H7 (cell line): ENCODE measurements around the gene RAB44. TPM values are rescaled to one million over a fixed set of nuclear protein-coding genes. Genes with fewer than 3 reads are reported as not detected.
A peak's percentile ranks its signal among the peaks of the same experiment; 100 is the strongest.
"Not testable (repeated sequence)": the region's sequence is repeated elsewhere in the genome, so short reads cannot be mapped to it uniquely, and the experiment has no call there.

ENCODE experiments used
- DNase-seq: peaks from one replicate; pipeline ENCODE4 v3.0.0; 2012
- H3K27me3 ChIP-seq: 2 replicates; pipeline ENCODE4 v1.6.0; 2011; ENCODE audit warnings: mild to moderate bottlenecking, low read length; ENCODE audit not compliant: control insufficient read depth, insufficient read depth
- H3K36me3 ChIP-seq: replicated peaks from 2 replicates; pipeline ENCODE4 v1.5.1; 2011; ENCODE audit warnings: low read length; ENCODE audit not compliant: control insufficient read depth, insufficient read depth
- H3K4me3 ChIP-seq: 2 replicates; pipeline ENCODE4 v1.5.1; 2011; ENCODE audit warnings: low read depth, mild to moderate bottlenecking, control low read depth, low read length, moderate library complexity; ENCODE audit not compliant: insufficient read depth
- total RNA-seq: library from RNA; depleted of rRNA; stranded (reverse); fragments of >200 nt; shearing (Covaris generic); gene quantifications from 2 replicates; pipeline ENCODE4 v1.2.3, GENCODE V29; 2014; rRNA removed

The RAB44 gene, protein sequence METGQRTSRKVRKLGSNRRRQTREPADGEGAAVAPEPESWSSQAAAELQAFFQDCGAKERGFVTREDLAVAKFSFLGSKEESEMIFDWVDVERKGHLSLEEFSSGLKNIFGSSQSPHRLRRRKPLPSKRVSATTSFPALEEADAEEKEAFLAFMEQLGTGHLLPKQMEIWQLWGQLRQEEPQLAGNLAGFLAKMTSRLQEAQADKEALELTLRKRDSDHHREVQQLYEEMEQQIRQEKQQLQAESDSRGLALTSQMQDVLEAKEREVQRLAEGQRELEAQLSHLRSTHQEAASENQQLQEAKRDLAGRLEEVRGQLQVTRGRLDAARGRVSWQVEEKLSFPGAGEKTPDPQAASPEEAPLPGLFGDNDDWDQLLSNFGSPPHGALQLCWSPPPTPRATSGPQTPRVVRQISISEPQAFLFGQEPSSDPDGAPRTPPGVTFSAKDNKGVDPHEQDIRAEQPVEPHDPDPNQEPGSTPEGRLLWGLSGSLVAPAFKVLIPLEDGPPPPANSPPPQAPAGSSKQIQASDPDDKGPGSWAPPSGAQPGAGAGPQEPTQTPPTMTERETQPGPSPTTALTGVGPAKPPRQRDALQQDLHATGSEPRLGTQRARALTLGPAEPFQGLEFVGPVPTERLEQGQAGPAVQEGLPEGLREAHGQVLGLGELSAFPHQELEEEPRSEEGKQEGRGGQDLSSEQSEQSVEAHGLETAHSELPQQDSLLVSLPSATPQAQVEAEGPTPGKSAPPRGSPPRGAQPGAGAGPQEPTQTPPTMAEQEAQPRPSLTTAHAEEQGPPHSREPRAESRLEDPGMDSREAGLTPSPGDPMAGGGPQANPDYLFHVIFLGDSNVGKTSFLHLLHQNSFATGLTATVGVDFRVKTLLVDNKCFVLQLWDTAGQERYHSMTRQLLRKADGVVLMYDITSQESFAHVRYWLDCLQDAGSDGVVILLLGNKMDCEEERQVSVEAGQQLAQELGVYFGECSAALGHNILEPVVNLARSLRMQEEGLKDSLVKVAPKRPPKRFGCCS
- not detected in 2 replicates for total RNA-seq

DNA sequence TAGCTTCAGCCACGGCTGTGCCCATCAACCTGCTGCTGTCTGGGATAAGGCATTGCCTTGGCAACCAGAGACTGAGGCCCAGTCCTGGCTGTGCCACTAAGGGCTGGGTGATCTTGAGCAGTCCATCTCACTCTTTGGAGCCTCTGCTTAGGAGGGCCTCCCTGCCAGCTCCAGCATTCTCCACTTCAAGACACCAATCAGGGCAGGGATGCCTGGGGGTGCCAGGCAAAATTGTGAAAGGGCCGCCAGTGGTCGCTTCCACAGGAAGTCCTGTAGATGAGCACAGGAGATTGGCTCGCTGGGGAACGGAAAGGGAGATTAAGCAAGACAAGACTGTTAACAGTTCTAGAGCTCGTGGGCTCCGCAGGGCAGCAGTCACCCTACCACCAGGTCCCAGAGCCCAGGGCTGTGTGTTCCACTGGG lies at the start of gene RAB44:
Gene RAB44 (plus strand): TSS at position 346 of the 423 bp plus-strand sequence. CDS start 6,410 bp downstream, outside the sequence.
- Histone ChIP-seq H3K27me3 (no peaks in the 10 kb centered on the region), H3K4me3 (no peak within 1 kb of the TSS), H3K36me3 (no peaks in the 10 kb centered on the region)
- no peak for DNase-seq

DNA sequence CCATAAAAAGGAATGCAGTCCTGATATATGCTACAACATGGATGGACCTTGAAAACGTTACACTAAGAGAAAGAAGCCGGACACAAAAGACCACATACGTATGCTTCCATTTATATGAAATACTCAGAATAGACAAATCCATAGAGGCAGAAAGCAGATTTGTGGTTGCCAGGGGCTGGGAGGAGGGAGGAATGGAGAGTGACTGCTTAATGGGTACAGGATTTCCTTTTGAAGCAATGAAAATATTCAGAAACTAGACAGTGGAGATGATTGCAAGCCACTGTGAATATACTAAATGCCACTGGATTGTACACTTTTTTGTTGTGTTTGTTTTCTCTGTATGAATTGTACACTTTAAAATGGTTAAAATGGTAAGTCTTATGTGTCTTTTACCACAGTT lies 48.5 kb upstream of the RAB44 start:
- H3K27me3 ChIP-seq: no peaks in the 10 kb centered on the region; the same call in 1 of the 2 replicates
- H3K4me3 ChIP-seq: no peak overlapping the region
- H3K36me3 ChIP-seq: no peaks in the 10 kb centered on the region
- DNase-seq: no peak

DNA sequence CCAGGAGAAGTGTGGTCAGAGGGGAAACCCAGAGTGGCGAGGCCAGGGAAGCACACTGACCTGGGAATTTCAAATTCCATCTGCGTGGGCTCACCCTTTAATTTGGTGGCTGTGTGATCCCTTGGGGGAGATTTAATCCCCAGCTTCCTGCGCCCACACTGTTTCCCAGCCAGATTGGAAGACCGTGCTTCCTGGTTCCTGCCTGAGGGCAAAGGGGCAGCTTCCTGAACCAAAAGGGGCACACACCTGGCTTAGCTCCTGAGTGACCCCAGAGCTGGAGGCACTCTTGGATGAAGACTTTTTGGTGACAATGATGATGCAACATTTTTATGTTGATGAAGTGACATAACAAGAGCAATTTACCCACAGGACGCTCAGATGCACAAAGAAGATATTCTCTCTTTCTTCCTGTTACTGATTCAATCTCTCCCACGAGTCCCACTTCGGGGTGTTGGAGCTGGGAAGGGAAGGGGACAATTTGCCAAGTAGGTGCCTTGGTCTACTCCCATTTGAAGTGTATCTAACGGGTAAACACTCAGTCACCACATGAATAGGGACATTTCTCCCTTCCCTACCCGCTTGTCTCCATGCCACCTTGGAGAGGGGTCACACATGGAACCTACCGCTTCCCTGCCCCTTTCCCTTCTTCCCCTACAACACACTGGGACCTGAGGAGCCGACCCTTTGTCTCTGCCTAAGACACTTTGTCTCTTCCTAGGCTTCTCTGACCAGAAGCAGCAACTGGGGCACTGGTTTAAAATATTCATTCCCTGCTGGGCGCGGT lies 47.7 kb upstream of the RAB44 start:
- Histone ChIP-seq H3K36me3 (no peaks in the 10 kb centered on the region), H3K27me3 (no peaks in the 10 kb centered on the region; the same call in 1 of the 2 replicates)
- DNase-seq: no peak

DNA sequence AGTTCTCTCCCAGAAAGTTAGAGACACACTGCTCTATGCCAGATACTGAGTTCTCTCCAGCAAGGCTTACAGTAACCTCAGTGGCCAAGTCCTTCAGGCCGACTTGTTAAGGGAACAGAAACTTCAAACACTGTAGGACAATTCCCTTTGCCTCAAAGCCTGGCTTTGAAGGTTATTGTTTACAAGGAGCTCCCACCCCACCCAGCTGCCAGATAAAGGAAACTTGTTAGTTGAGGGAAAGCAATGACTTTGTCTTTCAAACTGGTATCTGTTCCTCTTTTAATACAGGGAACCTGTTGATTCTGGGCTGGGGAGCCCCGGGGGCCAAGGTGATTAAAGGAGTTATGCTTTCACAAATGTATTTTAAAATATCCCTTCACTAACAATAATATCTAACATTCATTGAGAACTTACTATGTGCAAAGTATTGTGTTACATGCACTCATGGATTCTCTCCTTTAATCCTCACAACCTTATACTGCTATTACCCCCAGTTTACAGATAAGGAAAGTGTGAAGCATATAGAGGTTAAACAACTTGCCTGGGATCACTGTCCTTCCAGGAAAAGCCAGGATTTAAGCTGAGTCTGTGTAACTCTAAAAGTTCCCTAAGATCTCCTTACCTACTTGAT lies 46.7 kb upstream of the RAB44 start:
- Histone ChIP-seq H3K4me3 (no peak overlapping the region), H3K27me3 (no peaks in the 10 kb centered on the region; the same call in 1 of the 2 replicates), H3K36me3 (no peaks in the 10 kb centered on the region)
- DNase-seq: no peak

More for the DNA sequence above, 47.7 kb upstream of the RAB44 start:
- no peak overlapping the region for H3K4me3 ChIP-seq

DNA sequence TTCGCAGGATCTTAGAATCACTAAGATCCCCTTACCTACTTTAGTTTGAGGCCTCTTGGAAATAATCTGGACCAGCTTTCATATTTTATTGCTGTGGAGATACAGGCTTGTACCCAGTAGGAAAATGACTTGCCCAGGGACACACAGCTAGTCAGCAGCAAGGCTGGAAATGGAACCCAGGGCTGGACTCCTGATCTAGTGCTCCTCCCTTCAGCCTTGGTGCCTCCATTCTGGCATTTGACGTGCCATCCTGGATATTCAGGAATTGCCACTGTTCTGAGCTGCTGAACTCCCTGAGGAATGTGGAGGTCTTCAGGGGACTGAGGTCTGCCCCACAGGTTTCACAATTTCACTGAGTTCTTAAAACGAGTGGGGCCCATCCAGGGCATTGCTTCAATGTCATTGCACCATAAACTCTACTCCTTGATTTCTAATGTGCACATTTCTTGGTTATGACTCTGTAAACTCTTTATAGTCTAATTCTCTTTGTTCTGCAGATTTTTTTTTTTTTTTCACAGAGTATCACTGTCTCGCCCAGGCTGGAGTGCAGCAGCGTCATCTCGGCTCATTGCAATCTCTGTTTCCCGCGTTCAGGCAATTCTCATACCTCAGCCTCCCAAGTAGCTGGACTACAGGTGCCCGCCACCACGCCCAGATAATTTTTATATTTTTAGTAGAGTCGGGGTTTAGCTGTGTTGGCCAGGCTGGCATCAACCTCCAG lies 45.8 kb upstream of the RAB44 start:
- no peaks in the 10 kb centered on the region; the same call in 1 of the 2 replicates for H3K27me3 ChIP-seq
- no peaks in the 10 kb centered on the region for H3K36me3 ChIP-seq
- H3K4me3 ChIP-seq: no peak overlapping the region
- no peak for DNase-seq

DNA sequence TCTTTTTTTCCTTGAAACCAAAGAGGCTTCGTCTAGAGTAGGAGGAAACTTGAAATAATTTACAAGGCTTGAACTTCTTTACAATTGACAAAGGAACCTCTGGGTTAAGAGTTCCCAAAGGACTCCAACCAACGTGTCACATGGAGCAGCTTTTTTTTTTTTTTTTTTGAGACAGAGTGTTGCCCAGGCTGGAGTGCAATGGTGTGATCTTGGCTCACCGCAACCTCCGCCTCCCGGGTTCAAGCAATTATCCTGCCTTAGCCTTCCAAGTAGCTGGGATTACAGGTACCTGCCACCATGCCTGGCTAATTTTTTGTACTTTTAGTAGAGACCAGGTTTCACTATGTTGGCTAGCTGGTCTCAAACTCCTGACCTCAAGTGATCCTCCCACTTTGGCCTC lies 43.2 kb upstream of the RAB44 start:
- not testable (repeated sequence) for H3K27me3 ChIP-seq, DNase-seq, H3K4me3 ChIP-seq, H3K36me3 ChIP-seq

DNA sequence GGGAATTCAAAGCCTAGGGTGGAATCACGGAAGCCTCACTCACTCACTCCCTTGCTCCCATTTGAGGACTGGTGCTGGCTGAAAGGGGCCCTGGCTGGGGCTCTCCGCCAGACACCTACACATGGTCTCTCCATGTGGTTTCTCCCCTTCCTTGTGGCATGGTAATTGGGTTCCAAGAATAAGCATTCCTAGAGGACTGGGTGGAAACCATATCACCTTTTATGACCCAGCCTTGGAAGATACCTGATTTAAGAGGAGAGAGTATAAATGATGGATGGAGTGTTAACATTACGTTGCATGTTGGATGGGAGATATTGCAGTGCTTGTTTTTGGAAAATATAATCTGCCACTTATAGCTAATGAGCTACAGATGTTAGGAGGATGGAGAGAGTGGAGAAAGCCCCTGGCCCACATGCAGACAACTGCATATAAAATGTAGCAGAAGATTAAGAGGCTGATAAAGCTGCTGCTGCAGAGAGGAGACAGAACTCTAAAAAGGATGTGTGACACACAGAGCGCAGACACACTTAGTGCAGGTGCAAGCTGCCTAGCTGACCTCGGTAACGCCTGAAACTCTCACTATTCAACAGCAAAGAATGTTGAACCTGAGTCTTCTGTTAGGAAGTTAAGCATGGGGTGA lies 42.4 kb upstream of the RAB44 start:
- Histone ChIP-seq H3K27me3 (no peaks in the 10 kb centered on the region), H3K36me3 (no peaks in the 10 kb centered on the region), H3K4me3 (no peak overlapping the region)
- DNase-seq: no peak

DNA sequence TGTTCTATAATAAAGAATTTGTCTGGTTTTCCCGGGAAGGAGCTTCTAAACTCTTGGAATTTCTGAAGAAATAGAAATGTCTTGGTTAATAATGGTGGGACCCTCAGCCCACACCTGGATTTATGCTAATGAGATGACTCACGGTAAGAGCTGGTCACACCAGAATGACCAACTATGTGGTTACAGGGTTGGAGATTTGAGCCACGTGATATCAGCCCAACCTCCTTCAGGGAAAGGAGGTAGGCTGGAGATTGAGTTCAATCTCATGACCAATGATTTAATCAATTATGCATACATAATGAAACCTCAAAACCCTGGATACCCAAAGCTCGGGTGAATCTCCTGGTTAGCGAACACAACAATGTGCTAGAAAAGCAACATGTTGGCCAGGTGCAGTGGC lies 41.2 kb upstream of the RAB44 start:
- H3K4me3 ChIP-seq: no peak overlapping the region
- no peaks in the 10 kb centered on the region for H3K27me3 ChIP-seq
- no peak for DNase-seq
- no peaks in the 10 kb centered on the region for H3K36me3 ChIP-seq

DNA sequence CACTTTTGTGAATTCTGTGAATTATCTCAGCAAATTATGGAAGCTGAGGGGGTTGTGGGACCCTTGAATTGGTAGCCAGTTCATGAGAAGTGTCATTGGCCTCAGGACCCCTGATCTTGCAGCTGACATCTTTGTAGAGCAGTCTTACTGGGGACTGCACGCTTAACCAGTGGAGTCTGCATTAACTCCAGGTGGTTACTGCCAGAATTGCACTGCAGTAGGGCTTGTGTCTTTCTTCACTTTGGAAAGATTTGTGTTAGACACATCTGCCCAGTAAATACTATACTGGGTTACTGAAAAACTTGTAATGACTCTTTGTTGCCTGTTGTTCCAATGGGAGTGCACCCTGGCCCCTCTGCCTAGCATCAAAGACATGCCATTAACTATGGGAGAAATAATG lies 40.4 kb upstream of the RAB44 start:
- DNase-seq: no peak
- Histone ChIP-seq H3K36me3 (no peaks in the 10 kb centered on the region), H3K4me3 (no peak overlapping the region), H3K27me3 (no peaks in the 10 kb centered on the region)

DNA sequence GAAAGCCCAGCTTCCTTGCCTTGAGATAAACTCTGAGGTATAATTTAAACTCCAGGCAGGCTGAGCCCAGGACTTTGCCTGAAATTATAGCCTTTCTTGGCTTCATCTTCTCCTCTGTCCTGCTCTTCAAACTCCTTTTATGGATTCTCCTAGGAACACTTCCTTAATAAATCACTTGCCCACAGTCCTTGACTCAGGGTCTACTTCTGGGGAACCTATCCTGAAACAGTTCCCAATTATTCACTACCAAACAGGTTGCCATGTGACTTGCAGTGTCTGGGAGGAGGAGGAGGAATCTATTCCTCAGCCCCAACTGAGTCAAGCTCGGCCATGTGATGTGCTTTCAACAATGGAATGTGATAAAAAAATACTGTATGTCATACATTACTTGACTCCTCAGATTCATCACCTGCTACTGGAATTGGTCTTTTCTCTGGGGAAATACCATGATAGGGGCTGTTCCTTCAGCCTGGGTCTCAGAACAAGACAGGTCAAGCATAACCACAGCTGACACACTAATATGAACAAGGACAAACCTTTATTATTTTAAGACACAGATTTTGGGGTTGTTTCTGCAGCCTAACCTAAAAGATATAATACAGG lies 39.6 kb upstream of the RAB44 start:
- no peak overlapping the region for H3K4me3 ChIP-seq
- no peak for DNase-seq
- no peaks in the 10 kb centered on the region for H3K36me3 ChIP-seq
- no peaks in the 10 kb centered on the region for H3K27me3 ChIP-seq

DNA sequence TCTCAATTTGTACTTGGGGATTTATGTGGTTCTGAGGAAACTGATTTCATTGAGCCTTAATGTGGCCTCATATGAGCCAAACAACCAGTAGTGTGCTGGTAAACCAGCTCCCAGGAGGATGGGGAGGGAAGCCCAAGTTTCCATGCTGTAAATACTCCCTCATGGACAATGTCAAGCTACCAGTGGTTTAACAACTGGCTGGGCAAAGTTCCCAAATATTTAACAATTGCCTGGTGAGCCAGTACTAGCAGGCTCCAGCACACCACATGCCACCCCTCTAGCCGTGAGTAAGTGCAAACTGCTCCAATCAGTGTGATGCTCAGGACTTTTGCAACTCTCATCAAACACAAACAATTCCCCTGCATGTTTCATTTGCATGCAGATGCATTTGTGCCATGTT lies 38.4 kb upstream of the RAB44 start:
- DNase-seq: no peak
- Histone ChIP-seq H3K36me3 (no peaks in the 10 kb centered on the region), H3K27me3 (no peaks in the 10 kb centered on the region), H3K4me3 (no peak overlapping the region)

DNA sequence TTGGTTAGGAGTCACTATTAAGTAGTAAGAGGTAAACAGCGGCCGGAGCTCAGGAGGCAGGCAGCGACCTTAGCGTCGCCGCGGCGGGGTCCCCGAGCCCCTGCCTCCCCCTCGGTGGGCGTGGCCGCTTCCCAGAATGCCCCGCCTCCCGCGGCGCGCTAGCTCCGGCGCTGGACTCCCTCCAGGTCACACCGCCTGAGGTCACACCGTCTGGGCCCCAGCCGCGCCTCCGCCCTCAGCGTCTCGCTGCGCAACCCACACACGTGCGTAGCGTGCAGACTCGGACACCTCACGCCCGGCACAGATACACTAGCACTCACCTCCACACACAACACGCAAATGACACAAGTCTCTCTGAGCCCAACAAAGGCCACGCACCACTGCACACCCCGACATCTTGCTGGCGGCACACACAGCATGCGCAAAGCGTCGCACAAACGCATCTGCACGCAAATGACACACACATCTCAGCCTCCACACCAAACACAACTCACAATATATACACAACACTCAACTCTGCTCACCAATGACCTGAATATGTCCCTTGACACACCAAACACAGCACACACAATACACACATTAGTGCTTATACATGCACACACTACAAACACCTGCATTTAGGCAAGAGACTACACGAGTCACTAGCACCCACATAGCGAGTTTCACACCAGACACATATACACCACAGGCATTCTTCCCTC lies 36.7 kb upstream of the RAB44 start:
- Histone ChIP-seq H3K4me3 (peak overlapping the region; percentile 30), H3K36me3 (no peaks in the 10 kb centered on the region), H3K27me3 (no peaks in the 10 kb centered on the region)
- peak; percentile 98 for DNase-seq
